Psoas muscle (tissue), 8 donors: Measurements from ENCODE around the gene CSTPP1. TPM values are rescaled to one million over a fixed set of nuclear protein-coding genes. Genes with fewer than 3 reads are reported as not detected.

Source experiments
- ATAC-seq, 4 donors: fragments of 200-7000 bp; cut with Tn5 transposase; one replicate each; pipeline ENCODE4 v1.9.1; 2020; ENCODE audit warnings: moderate library complexity in 3 of 4, mild to moderate bottlenecking in 2 of 4
- DNase-seq, 2 donors: peaks; one replicate each; pipeline ENCODE4 v3.0.0-alpha.2; 2020
- H3K27ac ChIP-seq: fragments of 200-600 bp; one replicate; pipeline ENCODE4 v1.8.0; 2022
- H3K27me3 ChIP-seq, 3 donors: fragments of 200-600 bp in 1 of 3; one replicate each; pipeline versions ENCODE4 v1.6.1 to v1.8.0; 2013 to 2022; ENCODE audit warnings: low read length in 2 of 3, mild to moderate bottlenecking in 2 of 3, moderate library complexity in 1 of 3; ENCODE audit not compliant: insufficient read depth in 3 of 3
- H3K36me3 ChIP-seq, 2 donors: fragments of 200-600 bp in 1 of 2; one replicate each; pipeline versions ENCODE4 v1.6.1 to v1.8.0; 2013 to 2022; ENCODE audit warnings: low read depth in 1 of 2, mild to moderate bottlenecking in 1 of 2, moderate library complexity in 1 of 2; ENCODE audit not compliant: insufficient read depth in 1 of 2
- H3K4me1 ChIP-seq: fragments of 200-600 bp; one replicate; pipeline ENCODE4 v1.8.0; 2022
- H3K4me3 ChIP-seq: fragments of 200-600 bp; one replicate; pipeline ENCODE4 v1.8.0; 2022; ENCODE audit warnings: mild to moderate bottlenecking
- H3K9me3 ChIP-seq: fragments of 200-600 bp; one replicate; pipeline ENCODE4 v1.8.0; 2022
- WGBS, 3 donors: extraction: QIAGEN DNeasy Blood & Tissue Kit; methylation state at CpG; one replicate each; pipeline versions ENCODE4 v1.1.6 to v1.1.7; 2013; 5-methylcytosine and 5-hydroxymethylcytosine counted together
- intact Hi-C, 2 donors: fragments of 100-400 bp; cut with DNase I; formaldehyde crosslinking; loops; one replicate each; pipeline versions ENCODE4 v1.11.0 to v1.14.2; 2022
- polyA plus RNA-seq, 3 donors: library from polyadenylated mRNA; stranded (reverse); fragments of 200-250 nt; gene quantifications; one replicate each; pipeline ENCODE4 v1.2.3, GENCODE V29; 2013
- total RNA-seq, 4 donors: library from RNA; stranded (reverse); fragmentation: NEBNext Ultra II Directional in 2 of 4; extraction: Animal tissue kit (Norgen Biotek cat#: 25700) in 2 of 4; gene quantifications; one replicate each; pipeline versions ENCODE4 v1.2.1 to v1.2.4, GENCODE V29; 2021 to 2023
- TF ChIP-seq, protein P1 (sequence below): fragments of 200-600 bp; IDR thresholded peaks from one replicate; pipeline ENCODE4 v1.8.0; 2022; ENCODE audit warnings: antibody characterized with exemption
- donor health status: healthy with polysubstance abuse.
- donor health status: DM: no; HTN: no; CAD: no; lungs with moderate emphysema.
- donor health status: Bipolar disorder and iron deficiency.
- donor health status: healthy.
- donor health status: DM: yes; HTN: yes; CAD: no.
- donor health status: DM: no; HTN: no; CAD: no.
- donor health status: DM: no; HTN: no; CAD: no.
- donor health status: DM: yes; HTN: yes; CAD: no.

The CSTPP1 gene
- total and polyA plus RNA-seq, 7 donors = 5.1 to 10.0 (median 6.9) TPM

DNA sequence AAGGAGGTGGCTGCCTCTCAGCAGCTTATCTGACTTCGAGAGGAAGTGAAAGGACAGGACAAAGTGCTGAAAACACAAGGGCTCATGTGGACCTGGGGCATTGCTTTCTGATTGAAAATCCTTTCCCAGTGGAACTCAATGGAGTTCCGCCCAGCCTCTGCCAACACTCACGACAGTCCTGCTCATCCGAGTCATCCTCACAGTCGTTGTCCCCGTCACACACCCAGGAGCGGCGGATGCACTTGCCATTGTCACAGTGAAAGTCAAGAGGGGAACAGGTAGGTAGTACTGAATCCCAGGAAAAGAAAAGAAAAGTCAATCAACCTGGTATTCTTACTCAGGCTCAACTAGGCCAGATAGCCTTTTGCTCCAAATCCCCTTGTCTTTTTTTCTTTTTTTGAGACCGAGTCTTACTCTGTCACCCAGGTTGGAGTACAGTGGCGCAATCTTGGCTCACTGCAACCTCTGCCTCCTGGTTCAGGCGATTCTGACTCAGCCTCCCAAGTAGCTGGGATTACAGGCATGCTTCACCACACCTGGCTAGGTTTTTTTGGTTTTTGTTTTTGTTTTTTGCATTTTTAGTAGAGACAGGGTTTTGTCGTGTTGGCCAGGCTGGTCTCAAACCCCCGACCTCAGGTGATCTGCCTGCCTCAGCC is 36.3 kb upstream of the CSTPP1 start:
- intact Hi-C loops = no loop called here
- DNase-seq (no peak), ATAC-seq (no peak)
- WGBS, 3 donors = 88 to 94% (median 88%) methylated on average over 13 of the region's 13 CpGs
- no peaks in the 10 kb centered on the region for H3K9me3 ChIP-seq
- no peaks in the 10 kb centered on the region for H3K27me3 ChIP-seq
- no peak overlapping the region for H3K4me3 ChIP-seq
- H3K36me3 ChIP-seq = peaks cover 0 to 21% of the 10 kb centered on the region in 2 donors
- TF ChIP-seq, protein P1, sequence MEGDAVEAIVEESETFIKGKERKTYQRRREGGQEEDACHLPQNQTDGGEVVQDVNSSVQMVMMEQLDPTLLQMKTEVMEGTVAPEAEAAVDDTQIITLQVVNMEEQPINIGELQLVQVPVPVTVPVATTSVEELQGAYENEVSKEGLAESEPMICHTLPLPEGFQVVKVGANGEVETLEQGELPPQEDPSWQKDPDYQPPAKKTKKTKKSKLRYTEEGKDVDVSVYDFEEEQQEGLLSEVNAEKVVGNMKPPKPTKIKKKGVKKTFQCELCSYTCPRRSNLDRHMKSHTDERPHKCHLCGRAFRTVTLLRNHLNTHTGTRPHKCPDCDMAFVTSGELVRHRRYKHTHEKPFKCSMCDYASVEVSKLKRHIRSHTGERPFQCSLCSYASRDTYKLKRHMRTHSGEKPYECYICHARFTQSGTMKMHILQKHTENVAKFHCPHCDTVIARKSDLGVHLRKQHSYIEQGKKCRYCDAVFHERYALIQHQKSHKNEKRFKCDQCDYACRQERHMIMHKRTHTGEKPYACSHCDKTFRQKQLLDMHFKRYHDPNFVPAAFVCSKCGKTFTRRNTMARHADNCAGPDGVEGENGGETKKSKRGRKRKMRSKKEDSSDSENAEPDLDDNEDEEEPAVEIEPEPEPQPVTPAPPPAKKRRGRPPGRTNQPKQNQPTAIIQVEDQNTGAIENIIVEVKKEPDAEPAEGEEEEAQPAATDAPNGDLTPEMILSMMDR = no peak
- H3K4me1 ChIP-seq = peaks cover 6% of the 10 kb centered on the region
- H3K27ac ChIP-seq = no peak overlapping the region

DNA sequence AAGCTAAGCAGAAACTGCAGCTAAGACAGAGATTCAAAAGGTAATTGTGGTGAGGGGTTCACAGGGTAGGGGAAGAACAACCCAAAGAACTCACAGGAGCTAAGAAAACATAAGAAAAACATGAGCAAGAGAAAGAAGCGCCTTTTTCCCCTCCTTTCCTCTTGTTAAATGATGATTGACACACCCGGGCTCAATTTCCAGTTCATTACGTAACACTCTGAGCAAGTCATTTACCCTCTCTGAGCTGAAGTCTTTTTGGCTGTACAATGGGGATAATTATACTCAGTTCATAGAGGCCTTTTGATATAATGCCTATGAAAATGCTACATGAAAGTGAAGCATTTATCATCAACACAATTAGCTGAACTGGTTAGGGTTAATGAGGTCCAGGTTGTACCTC is 35.4 kb upstream of the CSTPP1 start:
- WGBS, 3 donors = 86 to 92% (median 87%) methylated on average over 3 of the region's 3 CpGs
- H3K9me3 ChIP-seq = no peaks in the 10 kb centered on the region
- DNase-seq (no peak), ATAC-seq (no peak)
- H3K36me3 ChIP-seq = peaks cover 0 to 21% of the 10 kb centered on the region in 2 donors
- no peak overlapping the region for H3K4me3 ChIP-seq
- no peaks in the 10 kb centered on the region for H3K27me3 ChIP-seq
- intact Hi-C loops = no loop called here
- H3K27ac ChIP-seq = no peak overlapping the region
- TF ChIP-seq, protein P1 = no peak
- no peaks in the 10 kb centered on the region for H3K4me1 ChIP-seq

DNA sequence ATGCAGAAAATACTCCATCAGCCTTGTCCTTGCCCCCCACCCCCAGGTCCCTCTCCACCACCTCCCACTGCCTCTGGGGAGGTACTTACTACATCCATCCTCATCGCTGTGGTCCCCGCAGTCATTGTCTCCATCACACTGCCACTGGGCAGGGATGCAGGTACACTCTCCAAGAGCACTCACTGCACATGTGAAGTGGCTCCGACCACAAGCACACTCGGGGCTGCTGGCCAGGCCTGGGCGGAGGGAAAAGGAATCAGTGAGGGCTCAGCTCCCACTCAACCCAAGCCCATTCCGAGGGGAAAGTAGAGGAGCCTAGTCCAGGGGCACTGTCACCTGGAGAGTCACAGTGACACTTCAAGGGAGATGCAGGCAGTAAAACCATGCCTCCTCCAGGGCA is 33.9 kb upstream of the CSTPP1 start:
- no peak overlapping the region for H3K27ac ChIP-seq

DNA sequence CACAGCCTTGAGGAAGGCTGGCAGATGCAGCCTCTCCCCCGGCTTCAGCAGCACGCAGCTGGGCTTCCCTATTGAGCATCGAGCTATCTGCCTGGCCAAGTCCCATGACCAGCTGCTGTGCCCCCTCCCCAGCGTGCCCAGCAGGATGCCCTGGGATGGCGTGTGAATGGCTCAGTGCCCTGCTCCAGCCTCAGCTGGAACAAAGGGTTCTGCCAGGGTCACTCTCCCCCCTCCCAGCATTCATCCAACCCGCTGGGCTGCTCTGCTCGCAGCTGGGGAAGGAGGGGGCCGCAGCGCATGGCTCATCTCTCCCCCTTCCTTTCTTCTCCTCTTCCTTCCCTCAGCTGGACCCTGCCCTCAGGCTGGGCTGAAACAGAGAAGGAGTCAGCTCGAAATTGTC is 32.7 kb upstream of the CSTPP1 start:
- Histone ChIP-seq H3K27ac (no peak overlapping the region), H3K9me3 (no peaks in the 10 kb centered on the region), H3K36me3 (peaks cover 0 to 14% of the 10 kb centered on the region in 2 donors), H3K4me1 (no peaks in the 10 kb centered on the region), H3K4me3 (no peak overlapping the region), H3K27me3 (no peaks in the 10 kb centered on the region)
- ATAC-seq = peak in 3 of 4 donors; percentile 66 to 85 (median 76)
- TF ChIP-seq, protein P1 = no peak
- peak in 1 of 2 donors; percentile 67 for DNase-seq
- WGBS, 3 donors = 32 to 49% (median 36%) methylated on average over 8 to 10 of the region's 10 CpGs
- intact Hi-C loops = no loop called here

More for the DNA sequence above, 33.9 kb upstream of the CSTPP1 start:
- DNase-seq (no peak), ATAC-seq (no peak)
- H3K36me3 ChIP-seq = peaks cover 0 to 21% of the 10 kb centered on the region in 2 donors
- intact Hi-C loops = no loop called here
- no peaks in the 10 kb centered on the region for H3K27me3 ChIP-seq
- TF ChIP-seq, protein P1 = no peak
- 79 to 87% (median 86%) methylated on average over 6 of the region's 6 CpGs for WGBS, 3 donors
- no peaks in the 10 kb centered on the region for H3K9me3 ChIP-seq
- H3K4me1 ChIP-seq = no peaks in the 10 kb centered on the region
- no peak overlapping the region for H3K4me3 ChIP-seq

DNA sequence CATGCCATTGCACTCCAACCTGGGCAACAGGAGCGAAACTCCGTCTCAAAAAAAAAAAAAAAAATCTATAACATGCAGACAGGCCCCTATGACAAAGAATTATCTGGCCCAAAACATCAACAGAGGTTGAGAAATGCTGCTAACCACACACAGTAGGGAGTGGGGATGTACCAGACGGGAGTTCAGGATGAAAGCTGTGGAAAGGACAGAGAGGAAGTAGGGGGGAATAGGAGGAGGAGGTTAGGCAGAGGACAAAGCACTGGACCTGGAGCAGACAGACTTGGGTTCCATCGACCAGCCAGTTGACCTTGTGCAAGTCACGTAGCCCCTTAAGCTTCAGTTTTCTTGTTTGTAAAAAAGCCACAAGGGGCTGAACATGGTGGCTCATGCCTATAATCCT is 30.8 kb upstream of the CSTPP1 start:
- Histone ChIP-seq H3K4me3 (no peak overlapping the region), H3K27me3 (no peaks in the 10 kb centered on the region), H3K27ac (no peak overlapping the region), H3K4me1 (no peaks in the 10 kb centered on the region), H3K36me3 (no peaks in the 10 kb centered on the region), H3K9me3 (no peaks in the 10 kb centered on the region)
- intact Hi-C loops = no loop called here
- TF ChIP-seq, protein P1 = no peak
- no peak for ATAC-seq
- WGBS, 3 donors = 72 to 77% (median 76%) methylated on average over 5 of the region's 5 CpGs
- no peak for DNase-seq
